GM19324 (cell line): ENCODE measurements around the gene CACNA2D4.

ENCODE experiments used
- ATAC-seq: cut with Tn5 transposase; IDR thresholded peaks from one replicate; pipeline ENCODE4 v1.9.1; 2021; ENCODE audit warnings: mild to moderate bottlenecking, moderate library complexity; ENCODE audit not compliant: unreplicated experiment, low FRiP score

The CACNA2D4 gene

DNA sequence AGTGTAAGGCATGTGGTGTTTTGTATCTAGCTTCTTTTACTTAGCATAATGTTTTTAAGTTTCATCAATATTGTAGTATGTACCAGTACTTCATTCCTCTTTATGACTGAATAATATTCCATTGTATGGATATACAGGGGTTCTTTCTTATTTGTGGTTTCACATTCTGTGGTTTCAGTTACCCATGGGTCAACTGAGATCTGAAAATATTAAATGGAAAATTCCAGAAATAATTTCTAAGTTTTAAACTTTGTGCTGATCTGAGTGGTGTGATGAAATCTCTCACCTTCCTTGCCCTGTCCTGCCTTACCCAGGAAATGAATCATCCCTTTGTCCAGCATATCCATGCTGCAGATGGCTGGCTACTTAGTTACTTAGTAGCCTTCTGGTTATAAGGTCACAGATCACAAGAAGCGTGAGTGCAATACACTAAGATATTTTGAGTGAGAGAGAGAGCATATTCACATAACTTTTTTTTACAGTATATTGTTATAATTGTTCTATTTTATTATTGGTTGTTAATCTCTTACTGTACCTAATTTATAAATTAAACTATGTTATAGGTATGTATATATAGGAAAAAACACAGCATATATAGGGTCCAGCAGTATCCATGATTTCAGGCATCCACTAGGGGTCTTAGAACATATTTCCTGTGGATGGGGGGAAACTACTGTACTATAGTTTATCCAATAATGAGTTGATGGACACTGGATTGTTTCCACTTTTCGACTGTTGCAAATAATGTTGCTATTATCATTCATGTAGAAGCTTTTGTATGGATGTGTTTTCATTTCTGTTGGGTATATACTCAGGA, 157.7 kb downstream of the CACNA2D4 start:
- ATAC-seq: no peak

DNA sequence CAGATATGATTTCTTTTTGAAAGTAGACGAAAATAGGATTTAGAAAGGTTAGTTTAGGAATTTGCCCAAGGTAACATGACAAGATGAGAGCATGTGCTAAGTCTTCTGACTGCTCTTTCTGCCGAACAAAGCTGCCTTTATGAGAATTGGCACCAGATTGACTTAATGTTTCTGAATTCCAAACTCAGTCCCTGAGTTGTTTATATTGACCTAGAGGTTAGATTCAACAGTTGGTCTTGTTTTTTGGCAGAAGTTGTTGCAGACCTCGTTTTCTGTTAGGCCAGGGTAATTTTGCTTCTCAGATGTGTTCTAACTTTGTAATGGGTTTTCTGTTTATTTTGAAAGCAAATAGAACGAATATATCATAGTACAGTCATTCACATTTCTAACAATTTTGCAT, 159.6 kb downstream of the CACNA2D4 start:
- no peak for ATAC-seq

- no peak for ATAC-seq
Observed at GRCh38 chr12:1758376-1758775, 160.1 kb downstream of the CACNA2D4 start.

DNA sequence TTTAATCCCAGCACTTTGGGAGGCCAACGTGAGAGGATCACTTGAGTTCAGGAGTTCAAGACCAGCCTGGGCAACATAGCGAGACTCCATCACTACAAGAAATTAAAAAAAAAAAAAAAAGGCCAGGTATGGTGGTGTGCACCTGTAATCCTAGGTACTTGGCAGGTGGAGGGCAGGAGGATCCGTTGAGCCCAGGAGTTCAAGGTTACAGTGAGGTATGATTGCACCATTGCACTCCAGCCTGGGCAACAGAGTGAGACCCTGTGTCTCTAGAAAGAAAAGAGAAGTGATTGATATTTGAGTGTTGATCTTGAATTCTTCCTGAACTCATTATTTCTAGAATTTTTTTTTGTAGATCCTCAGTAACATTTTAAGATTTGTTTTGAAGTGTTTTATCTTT, 168.2 kb downstream of the CACNA2D4 start:
- no peak for ATAC-seq

DNA sequence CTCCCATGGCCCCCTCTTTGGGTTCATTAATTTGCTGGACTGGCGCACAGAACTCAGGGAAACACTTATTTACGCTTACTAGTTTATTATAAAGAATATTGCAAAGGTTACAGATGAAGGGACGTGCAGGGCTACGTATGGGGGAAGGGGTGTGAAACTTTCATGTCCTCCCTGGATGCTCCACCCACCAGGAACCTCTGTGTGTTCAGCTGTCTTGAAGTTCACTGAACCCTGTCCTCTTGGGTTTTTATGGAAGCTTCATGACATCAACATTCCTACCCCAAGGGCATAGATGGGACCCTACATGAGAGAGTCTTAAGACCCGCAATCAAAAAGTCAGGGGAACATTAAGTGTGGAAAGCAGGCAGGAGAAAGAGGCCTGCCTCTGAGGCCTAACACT, 169.4 kb downstream of the CACNA2D4 start:
- no peak for ATAC-seq

DNA sequence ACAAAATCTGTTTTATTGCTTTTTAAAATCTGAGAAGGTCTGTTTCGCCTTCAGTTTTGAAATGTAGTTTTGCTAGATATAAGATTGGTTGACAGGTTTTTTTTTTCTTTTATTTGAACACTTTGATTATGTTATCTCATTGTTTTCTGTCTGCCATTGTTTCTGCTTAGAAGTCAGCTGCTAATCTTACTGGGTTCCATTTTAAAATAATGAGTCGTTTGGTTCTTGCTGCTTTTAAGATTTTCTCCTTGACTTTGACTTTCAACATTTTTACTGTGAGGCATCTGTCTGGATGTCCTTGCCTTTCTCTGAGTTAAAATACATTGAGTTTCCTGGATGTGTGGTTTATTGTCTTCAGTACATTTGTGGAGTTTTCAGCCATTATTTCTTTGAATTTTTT, 170.8 kb downstream of the CACNA2D4 start:
- ATAC-seq: no peak

- no peak for ATAC-seq
Observed at GRCh38 chr12:1744932-1745331, 173.5 kb downstream of the CACNA2D4 start.
